HEK293 (cell line): Measurements from ENCODE around the gene PTCRA.

Experiments
- BCL11A ChIP-seq: fragments of 450-650 bp; formaldehyde crosslinking; IDR thresholded peaks from 2 replicates; pipeline ENCODE4 v1.5.1; 2016; ENCODE audit warnings: low read depth, missing biosample characterization, missing genetic modification characterization
- BCL11B ChIP-seq: fragments of 450-650 bp; formaldehyde crosslinking; IDR thresholded peaks from 2 replicates; pipeline ENCODE4 v1.5.1; 2016; ENCODE audit warnings: low read depth, missing biosample characterization, missing genetic modification characterization
- FEZF1 ChIP-seq: fragments of 450-650 bp; formaldehyde crosslinking; IDR thresholded peaks from 2 replicates; pipeline ENCODE4 v1.5.1; 2016; ENCODE audit warnings: missing biosample characterization, missing genetic modification characterization
- KLF17 ChIP-seq: fragments of 450-650 bp; formaldehyde crosslinking; IDR thresholded peaks from 2 replicates; pipeline ENCODE4 v1.5.1; 2016; ENCODE audit warnings: missing biosample characterization, missing genetic modification characterization
- KLF7 ChIP-seq: fragments of 450-650 bp; formaldehyde crosslinking; IDR thresholded peaks from 2 replicates; pipeline ENCODE4 v1.5.1; 2016; ENCODE audit warnings: missing biosample characterization, missing genetic modification characterization, borderline replicate concordance
- KLF8 ChIP-seq: fragments of 450-650 bp; formaldehyde crosslinking; IDR thresholded peaks from 2 replicates; pipeline ENCODE4 v1.5.1; 2016; ENCODE audit warnings: missing biosample characterization, missing genetic modification characterization
- KLF9 ChIP-seq: fragments of 450-650 bp; formaldehyde crosslinking; IDR thresholded peaks from 2 replicates; pipeline ENCODE4 v1.5.1; 2016; ENCODE audit warnings: missing biosample characterization, missing genetic modification characterization, low read depth
- SP3 ChIP-seq: fragments of 450-650 bp; formaldehyde crosslinking; IDR thresholded peaks from 2 replicates; pipeline ENCODE4 v1.5.1; 2016; ENCODE audit warnings: missing biosample characterization, missing genetic modification characterization
- ZBTB17 ChIP-seq: fragments of 450-650 bp; formaldehyde crosslinking; IDR thresholded peaks from 2 replicates; pipeline ENCODE4 v1.5.1; 2016; ENCODE audit warnings: missing biosample characterization, missing genetic modification characterization
- ZBTB26 ChIP-seq: fragments of 450-650 bp; formaldehyde crosslinking; optimal IDR thresholded peaks from 2 replicates; pipeline ENCODE3; 2016; ENCODE audit warnings: missing biosample characterization, mild to moderate bottlenecking, missing genetic modification characterization
- ZBTB48 ChIP-seq: fragments of 450-650 bp; formaldehyde crosslinking; IDR thresholded peaks from 2 replicates; pipeline ENCODE4 v1.5.1; 2016; ENCODE audit warnings: missing biosample characterization, missing genetic modification characterization
- ZNF10 ChIP-seq: fragments of 450-650 bp; formaldehyde crosslinking; IDR thresholded peaks from 2 replicates; pipeline ENCODE4 v1.5.1; 2017; ENCODE audit warnings: missing biosample characterization, missing genetic modification characterization
- ZNF341 ChIP-seq: fragments of 450-650 bp; formaldehyde crosslinking; IDR thresholded peaks from 2 replicates; pipeline ENCODE4; 2016; ENCODE audit warnings: low read depth, missing biosample characterization, missing genetic modification characterization
- ZNF394 ChIP-seq: fragments of 450-650 bp; formaldehyde crosslinking; IDR thresholded peaks from 2 replicates; pipeline ENCODE4 v1.5.1; 2016; ENCODE audit warnings: missing biosample characterization, missing genetic modification characterization, mild to moderate bottlenecking, moderate library complexity, borderline replicate concordance
- ZNF423 ChIP-seq: fragments of 450-650 bp; formaldehyde crosslinking; IDR thresholded peaks from 2 replicates; pipeline ENCODE4 v1.5.1; 2016; ENCODE audit warnings: missing biosample characterization, missing genetic modification characterization
- ZNF433 ChIP-seq: fragments of 450-650 bp; formaldehyde crosslinking; IDR thresholded peaks from 2 replicates; pipeline ENCODE4 v1.5.1; 2016; ENCODE audit warnings: missing biosample characterization, missing genetic modification characterization, low read depth
- ZNF48 ChIP-seq: fragments of 450-650 bp; formaldehyde crosslinking; IDR thresholded peaks from 2 replicates; pipeline ENCODE4 v1.5.1; 2016; ENCODE audit warnings: missing biosample characterization, missing genetic modification characterization
- ZNF560 ChIP-seq: fragments of 450-650 bp; formaldehyde crosslinking; IDR thresholded peaks from 2 replicates; pipeline ENCODE4 v1.5.1; 2017; ENCODE audit warnings: missing biosample characterization, missing genetic modification characterization, borderline replicate concordance
- ZNF585B ChIP-seq: fragments of 450-650 bp; formaldehyde crosslinking; IDR thresholded peaks from 2 replicates; pipeline ENCODE4 v1.5.1; 2016; ENCODE audit warnings: missing biosample characterization, missing genetic modification characterization
- ZNF596 ChIP-seq: fragments of 450-650 bp; IDR thresholded peaks from 2 replicates; pipeline ENCODE4 v1.5.0; 2018; ENCODE audit warnings: missing biosample characterization, mild to moderate bottlenecking, missing genetic modification characterization, moderate library complexity
- ZNF629 ChIP-seq: fragments of 450-650 bp; formaldehyde crosslinking; IDR thresholded peaks from 2 replicates; pipeline ENCODE4 v1.5.1; 2017; ENCODE audit warnings: missing biosample characterization, missing genetic modification characterization
- ZNF701 ChIP-seq: fragments of 450-650 bp; formaldehyde crosslinking; IDR thresholded peaks from 2 replicates; pipeline ENCODE4 v1.5.1; 2016; ENCODE audit warnings: missing biosample characterization, missing genetic modification characterization
- ZNF776 ChIP-seq: fragments of 450-650 bp; formaldehyde crosslinking; IDR thresholded peaks from 2 replicates; pipeline ENCODE4 v1.5.0; 2017; ENCODE audit warnings: missing biosample characterization, missing genetic modification characterization, borderline replicate concordance
- TF ChIP-seq, protein P1 (sequence below): fragments of 450-650 bp; formaldehyde crosslinking; IDR thresholded peaks from 2 replicates; pipeline ENCODE4 v1.5.1; 2016; ENCODE audit warnings: missing biosample characterization, missing genetic modification characterization
- TF ChIP-seq, protein P2 (sequence below): fragments of 450-650 bp; formaldehyde crosslinking; IDR thresholded peaks from 2 replicates; pipeline ENCODE4 v1.5.1; 2017; ENCODE audit warnings: missing biosample characterization, missing genetic modification characterization
- TF ChIP-seq, protein P3 (sequence below): fragments of 450-650 bp; formaldehyde crosslinking; IDR thresholded peaks from 2 replicates; pipeline ENCODE4 v1.5.1; 2016; ENCODE audit warnings: missing biosample characterization, missing genetic modification characterization
- TF ChIP-seq, protein P4 (sequence below): fragments of 450-650 bp; formaldehyde crosslinking; IDR thresholded peaks from 2 replicates; pipeline ENCODE4 v1.5.1; 2016; ENCODE audit warnings: missing biosample characterization, missing genetic modification characterization
- TF ChIP-seq, protein P5 (sequence below): fragments of 450-650 bp; formaldehyde crosslinking; IDR thresholded peaks from 2 replicates; pipeline ENCODE4 v1.5.1; 2016; ENCODE audit warnings: missing biosample characterization, missing genetic modification characterization

PTCRA gene

GRCh38 chr6:42890311-42891198 lies 25.3 kb upstream of the PTCRA start (continued):
- TF ChIP-seq, protein P1, sequence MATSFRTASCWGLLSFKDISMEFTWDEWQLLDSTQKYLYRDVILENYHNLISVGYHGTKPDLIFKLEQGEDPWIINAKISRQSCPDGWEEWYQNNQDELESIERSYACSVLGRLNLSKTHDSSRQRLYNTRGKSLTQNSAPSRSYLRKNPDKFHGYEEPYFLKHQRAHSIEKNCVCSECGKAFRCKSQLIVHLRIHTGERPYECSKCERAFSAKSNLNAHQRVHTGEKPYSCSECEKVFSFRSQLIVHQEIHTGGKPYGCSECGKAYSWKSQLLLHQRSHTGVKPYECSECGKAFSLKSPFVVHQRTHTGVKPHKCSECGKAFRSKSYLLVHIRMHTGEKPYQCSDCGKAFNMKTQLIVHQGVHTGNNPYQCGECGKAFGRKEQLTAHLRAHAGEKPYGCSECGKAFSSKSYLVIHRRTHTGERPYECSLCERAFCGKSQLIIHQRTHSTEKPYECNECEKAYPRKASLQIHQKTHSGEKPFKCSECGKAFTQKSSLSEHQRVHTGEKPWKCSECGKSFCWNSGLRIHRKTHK, result no peak
- TF ChIP-seq, protein P2, sequence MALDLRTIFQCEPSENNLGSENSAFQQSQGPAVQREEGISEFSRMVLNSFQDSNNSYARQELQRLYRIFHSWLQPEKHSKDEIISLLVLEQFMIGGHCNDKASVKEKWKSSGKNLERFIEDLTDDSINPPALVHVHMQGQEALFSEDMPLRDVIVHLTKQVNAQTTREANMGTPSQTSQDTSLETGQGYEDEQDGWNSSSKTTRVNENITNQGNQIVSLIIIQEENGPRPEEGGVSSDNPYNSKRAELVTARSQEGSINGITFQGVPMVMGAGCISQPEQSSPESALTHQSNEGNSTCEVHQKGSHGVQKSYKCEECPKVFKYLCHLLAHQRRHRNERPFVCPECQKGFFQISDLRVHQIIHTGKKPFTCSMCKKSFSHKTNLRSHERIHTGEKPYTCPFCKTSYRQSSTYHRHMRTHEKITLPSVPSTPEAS, result peak; percentile 67
- TF ChIP-seq, protein P3, sequence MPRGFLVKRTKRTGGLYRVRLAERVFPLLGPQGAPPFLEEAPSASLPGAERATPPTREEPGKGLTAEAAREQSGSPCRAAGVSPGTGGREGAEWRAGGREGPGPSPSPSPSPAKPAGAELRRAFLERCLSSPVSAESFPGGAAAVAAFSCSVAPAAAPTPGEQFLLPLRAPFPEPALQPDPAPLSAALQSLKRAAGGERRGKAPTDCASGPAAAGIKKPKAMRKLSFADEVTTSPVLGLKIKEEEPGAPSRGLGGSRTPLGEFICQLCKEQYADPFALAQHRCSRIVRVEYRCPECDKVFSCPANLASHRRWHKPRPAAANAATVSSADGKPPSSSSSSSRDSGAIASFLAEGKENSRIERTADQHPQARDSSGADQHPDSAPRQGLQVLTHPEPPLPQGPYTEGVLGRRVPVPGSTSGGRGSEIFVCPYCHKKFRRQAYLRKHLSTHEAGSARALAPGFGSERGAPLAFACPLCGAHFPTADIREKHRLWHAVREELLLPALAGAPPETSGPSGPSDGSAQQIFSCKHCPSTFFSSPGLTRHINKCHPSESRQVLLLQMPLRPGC (tag by site-specific recombination), result peak; percentile 79
- no peak for TF ChIP-seq ZNF423 (tag by site-specific recombination)
- peak; percentile 14; the same call in 1 of the 2 replicates for TF ChIP-seq KLF7 (tag by site-specific recombination)
- no peak for TF ChIP-seq ZNF776 (tag by site-specific recombination)
- TF ChIP-seq ZNF48 (tag by site-specific recombination), result no peak
- peak; percentile 84; the same call in 1 of the 2 replicates for TF ChIP-seq KLF17 (tag by site-specific recombination)
- TF ChIP-seq ZNF629 (tag by site-specific recombination), result peak; percentile 75
- TF ChIP-seq, protein P4, sequence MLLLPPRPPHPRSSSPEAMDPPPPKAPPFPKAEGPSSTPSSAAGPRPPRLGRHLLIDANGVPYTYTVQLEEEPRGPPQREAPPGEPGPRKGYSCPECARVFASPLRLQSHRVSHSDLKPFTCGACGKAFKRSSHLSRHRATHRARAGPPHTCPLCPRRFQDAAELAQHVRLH (tag by site-specific recombination), result peak; percentile 95
- no peak for TF ChIP-seq ZNF596
- peak; percentile 94 for TF ChIP-seq ZBTB26 (tag by site-specific recombination)
- TF ChIP-seq BCL11B, result peak; percentile 80
- peak; percentile 76; the same call in 1 of the 2 replicates for TF ChIP-seq KLF8 (tag by site-specific recombination)
- no peak for TF ChIP-seq ZNF701 (tag by site-specific recombination)
- TF ChIP-seq FEZF1, result no peak; the same call in 1 of the 2 replicates
- TF ChIP-seq, protein P5, sequence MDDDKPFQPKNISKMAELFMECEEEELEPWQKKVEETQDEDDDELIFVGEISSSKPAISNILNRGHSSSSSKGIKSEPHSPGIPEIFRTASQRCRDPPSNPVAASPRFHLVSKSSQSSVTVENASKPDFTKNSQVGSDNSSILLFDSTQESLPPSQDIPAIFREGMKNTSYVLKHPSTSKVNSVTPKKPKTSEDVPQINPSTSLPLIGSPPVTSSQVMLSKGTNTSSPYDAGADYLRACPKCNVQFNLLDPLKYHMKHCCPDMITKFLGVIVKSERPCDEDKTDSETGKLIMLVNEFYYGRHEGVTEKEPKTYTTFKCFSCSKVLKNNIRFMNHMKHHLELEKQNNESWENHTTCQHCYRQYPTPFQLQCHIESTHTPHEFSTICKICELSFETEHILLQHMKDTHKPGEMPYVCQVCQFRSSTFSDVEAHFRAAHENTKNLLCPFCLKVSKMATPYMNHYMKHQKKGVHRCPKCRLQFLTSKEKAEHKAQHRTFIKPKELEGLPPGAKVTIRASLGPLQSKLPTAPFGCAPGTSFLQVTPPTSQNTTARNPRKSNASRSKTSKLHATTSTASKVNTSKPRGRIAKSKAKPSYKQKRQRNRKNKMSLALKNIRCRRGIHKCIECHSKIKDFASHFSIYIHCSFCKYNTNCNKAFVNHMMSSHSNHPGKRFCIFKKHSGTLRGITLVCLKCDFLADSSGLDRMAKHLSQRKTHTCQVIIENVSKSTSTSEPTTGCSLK (tag by site-specific recombination), result no peak
- TF ChIP-seq ZNF433, result no peak
- TF ChIP-seq BCL11A, result peak; percentile 42; the same call in 1 of the 2 replicates
- TF ChIP-seq ZNF394 (tag by site-specific recombination), result peak; percentile 74; the same call in 1 of the 2 replicates
- no peak for TF ChIP-seq ZNF560
- TF ChIP-seq KLF9 (tag by site-specific recombination), result peak; percentile 72
- TF ChIP-seq SP3 (tag by site-specific recombination), result peak; percentile 58; the same call in 1 of the 2 replicates
- TF ChIP-seq ZNF341 (tag by site-specific recombination), result peak; percentile 66
- peak; percentile 36 for TF ChIP-seq ZNF10 (tag by site-specific recombination)
- TF ChIP-seq ZBTB17 (tag by site-specific recombination), result peak; percentile 94
- TF ChIP-seq ZNF585B (tag by site-specific recombination), result no peak
- TF ChIP-seq ZBTB48, result peak; percentile 87
